ENCODE results near the gene MOGAT2. TPM values are rescaled to one million over a fixed set of nuclear protein-coding genes. Genes with fewer than 3 reads are reported as not detected.

The MOGAT2 gene
- total and polyA plus RNA-seq, 2 of the 13 experiments (the other 11 are each of a cell fraction or from before 2014, with no cell fraction given), result 27.2 to 27.8 TPM

DNA sequence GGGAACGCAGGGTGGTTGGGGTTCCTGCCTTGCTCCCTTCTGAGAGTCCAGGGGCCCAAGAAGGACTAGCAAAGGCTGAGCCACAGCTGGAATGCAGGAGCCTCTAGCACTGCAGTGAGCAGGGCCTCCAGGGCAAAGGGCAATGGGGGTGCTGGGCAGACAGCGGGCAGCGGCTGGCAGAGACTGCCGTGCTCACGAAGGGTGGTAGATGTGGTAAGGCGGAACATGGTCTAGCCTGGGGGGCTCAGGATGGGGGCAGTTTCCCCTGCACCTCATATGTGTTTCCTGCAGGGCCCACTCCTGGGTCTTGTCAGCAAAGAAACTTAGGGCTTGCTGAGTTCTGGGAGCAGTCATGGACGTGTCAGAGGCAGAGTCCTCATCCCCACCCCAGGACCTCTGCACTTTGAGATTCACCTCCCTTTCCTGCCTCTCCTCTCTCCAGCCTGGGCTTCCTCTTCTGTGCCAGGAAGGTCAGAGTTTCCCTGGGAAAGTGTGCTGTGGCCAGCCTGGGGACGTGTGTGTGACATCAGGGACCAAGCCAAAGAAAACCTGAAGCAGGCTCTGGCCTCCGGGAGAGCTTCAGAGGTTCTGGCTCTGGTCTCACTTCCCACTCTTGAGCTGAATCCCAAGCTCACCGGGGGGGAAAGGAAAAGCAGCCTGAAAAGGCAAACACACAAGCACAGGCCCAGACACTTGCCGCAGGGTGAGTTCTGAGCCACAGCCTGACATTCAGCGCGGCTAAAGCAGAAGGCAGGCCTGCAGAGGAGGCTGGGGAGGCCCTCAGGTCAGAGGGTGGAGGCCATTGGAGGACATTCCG, 4.4 kb downstream of the MOGAT2 start (continued):
- TF ChIP-seq MAFF (IDR thresholded peaks at IDR 0.05; ENCODE audit: low read depth, low read length) (no peak), NBN (conservative IDR thresholded peaks at IDR 0.05) (no peak), MIER3 (CRISPR knock-in tag; IDR thresholded peaks at IDR 0.05; ENCODE audit: borderline replicate concordance) (no peak), ZNF3 (CRISPR knock-in tag; IDR thresholded peaks at IDR 0.05) (no peak), ZNF101 (CRISPR knock-in tag; IDR thresholded peaks at IDR 0.05; ENCODE audit: borderline replicate concordance, low read depth) (no peak), PCBP1 (IDR thresholded peaks at IDR 0.05; ENCODE audit: borderline replicate concordance, low read depth, low read length) (no peak), SMC3 (IDR thresholded peaks at IDR 0.05; ENCODE audit: low read length) (no peak), NRL (CRISPR knock-in tag; IDR thresholded peaks at IDR 0.05; ENCODE audit: borderline replicate concordance) (no peak; the same call in 1 of the 2 replicates), ZFP37 (CRISPR knock-in tag; IDR thresholded peaks at IDR 0.05; ENCODE audit: borderline replicate concordance) (no peak), ZNF766 (CRISPR knock-in tag; IDR thresholded peaks at IDR 0.05; ENCODE audit: borderline replicate concordance) (peak; percentile 35; the same call in 1 of the 2 replicates), ZNF780A (CRISPR knock-in tag; IDR thresholded peaks at IDR 0.05) (no peak)
- TF ChIP-seq, protein P1, sequence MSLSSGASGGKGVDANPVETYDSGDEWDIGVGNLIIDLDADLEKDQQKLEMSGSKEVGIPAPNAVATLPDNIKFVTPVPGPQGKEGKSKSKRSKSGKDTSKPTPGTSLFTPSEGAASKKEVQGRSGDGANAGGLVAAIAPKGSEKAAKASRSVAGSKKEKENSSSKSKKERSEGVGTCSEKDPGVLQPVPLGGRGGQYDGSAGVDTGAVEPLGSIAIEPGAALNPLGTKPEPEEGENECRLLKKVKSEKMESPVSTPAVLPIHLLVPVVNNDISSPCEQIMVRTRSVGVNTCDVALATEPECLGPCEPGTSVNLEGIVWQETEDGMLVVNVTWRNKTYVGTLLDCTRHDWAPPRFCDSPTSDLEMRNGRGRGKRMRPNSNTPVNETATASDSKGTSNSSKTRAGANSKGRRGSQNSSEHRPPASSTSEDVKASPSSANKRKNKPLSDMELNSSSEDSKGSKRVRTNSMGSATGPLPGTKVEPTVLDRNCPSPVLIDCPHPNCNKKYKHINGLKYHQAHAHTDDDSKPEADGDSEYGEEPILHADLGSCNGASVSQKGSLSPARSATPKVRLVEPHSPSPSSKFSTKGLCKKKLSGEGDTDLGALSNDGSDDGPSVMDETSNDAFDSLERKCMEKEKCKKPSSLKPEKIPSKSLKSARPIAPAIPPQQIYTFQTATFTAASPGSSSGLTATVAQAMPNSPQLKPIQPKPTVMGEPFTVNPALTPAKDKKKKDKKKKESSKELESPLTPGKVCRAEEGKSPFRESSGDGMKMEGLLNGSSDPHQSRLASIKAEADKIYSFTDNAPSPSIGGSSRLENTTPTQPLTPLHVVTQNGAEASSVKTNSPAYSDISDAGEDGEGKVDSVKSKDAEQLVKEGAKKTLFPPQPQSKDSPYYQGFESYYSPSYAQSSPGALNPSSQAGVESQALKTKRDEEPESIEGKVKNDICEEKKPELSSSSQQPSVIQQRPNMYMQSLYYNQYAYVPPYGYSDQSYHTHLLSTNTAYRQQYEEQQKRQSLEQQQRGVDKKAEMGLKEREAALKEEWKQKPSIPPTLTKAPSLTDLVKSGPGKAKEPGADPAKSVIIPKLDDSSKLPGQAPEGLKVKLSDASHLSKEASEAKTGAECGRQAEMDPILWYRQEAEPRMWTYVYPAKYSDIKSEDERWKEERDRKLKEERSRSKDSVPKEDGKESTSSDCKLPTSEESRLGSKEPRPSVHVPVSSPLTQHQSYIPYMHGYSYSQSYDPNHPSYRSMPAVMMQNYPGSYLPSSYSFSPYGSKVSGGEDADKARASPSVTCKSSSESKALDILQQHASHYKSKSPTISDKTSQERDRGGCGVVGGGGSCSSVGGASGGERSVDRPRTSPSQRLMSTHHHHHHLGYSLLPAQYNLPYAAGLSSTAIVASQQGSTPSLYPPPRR (CRISPR knock-in tag; IDR thresholded peaks at IDR 0.05; ENCODE audit: borderline replicate concordance), result peak; percentile 71; the same call in 1 of the 2 replicates
- TF ChIP-seq, protein P2, sequence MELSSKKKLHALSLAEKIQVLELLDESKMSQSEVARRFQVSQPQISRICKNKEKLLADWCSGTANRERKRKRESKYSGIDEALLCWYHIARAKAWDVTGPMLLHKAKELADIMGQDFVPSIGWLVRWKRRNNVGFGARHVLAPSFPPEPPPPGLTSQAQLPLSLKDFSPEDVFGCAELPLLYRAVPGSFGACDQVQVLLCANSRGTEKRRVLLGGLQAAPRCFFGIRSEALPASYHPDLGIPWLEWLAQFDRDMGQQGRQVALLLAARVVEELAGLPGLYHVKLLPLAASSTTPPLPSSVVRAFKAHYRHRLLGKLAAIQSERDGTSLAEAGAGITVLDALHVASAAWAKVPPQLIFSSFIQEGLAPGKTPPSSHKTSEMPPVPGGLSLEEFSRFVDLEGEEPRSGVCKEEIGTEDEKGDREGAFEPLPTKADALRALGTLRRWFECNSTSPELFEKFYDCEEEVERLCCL (CRISPR knock-in tag; IDR thresholded peaks at IDR 0.05; ENCODE audit: borderline replicate concordance), result no peak; the same call in 1 of the 2 replicates
- TF ChIP-seq, protein P3, sequence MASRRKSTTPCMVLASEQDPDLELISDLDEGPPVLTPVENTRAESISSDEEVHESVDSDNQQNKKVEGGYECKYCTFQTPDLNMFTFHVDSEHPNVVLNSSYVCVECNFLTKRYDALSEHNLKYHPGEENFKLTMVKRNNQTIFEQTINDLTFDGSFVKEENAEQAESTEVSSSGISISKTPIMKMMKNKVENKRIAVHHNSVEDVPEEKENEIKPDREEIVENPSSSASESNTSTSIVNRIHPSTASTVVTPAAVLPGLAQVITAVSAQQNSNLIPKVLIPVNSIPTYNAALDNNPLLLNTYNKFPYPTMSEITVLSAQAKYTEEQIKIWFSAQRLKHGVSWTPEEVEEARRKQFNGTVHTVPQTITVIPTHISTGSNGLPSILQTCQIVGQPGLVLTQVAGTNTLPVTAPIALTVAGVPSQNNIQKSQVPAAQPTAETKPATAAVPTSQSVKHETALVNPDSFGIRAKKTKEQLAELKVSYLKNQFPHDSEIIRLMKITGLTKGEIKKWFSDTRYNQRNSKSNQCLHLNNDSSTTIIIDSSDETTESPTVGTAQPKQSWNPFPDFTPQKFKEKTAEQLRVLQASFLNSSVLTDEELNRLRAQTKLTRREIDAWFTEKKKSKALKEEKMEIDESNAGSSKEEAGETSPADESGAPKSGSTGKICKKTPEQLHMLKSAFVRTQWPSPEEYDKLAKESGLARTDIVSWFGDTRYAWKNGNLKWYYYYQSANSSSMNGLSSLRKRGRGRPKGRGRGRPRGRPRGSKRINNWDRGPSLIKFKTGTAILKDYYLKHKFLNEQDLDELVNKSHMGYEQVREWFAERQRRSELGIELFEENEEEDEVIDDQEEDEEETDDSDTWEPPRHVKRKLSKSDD (CRISPR knock-in tag; IDR thresholded peaks at IDR 0.05; ENCODE audit: low read depth), result 0 out of 2 replicates have a peak, but pooled peaks have one; percentile 56
- TF ChIP-seq, protein P4, sequence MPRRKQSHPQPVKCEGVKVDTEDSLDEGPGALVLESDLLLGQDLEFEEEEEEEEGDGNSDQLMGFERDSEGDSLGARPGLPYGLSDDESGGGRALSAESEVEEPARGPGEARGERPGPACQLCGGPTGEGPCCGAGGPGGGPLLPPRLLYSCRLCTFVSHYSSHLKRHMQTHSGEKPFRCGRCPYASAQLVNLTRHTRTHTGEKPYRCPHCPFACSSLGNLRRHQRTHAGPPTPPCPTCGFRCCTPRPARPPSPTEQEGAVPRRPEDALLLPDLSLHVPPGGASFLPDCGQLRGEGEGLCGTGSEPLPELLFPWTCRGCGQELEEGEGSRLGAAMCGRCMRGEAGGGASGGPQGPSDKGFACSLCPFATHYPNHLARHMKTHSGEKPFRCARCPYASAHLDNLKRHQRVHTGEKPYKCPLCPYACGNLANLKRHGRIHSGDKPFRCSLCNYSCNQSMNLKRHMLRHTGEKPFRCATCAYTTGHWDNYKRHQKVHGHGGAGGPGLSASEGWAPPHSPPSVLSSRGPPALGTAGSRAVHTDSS (CRISPR knock-in tag; conservative IDR thresholded peaks at IDR 0.05), result no peak
- TF ChIP-seq, protein P5, sequence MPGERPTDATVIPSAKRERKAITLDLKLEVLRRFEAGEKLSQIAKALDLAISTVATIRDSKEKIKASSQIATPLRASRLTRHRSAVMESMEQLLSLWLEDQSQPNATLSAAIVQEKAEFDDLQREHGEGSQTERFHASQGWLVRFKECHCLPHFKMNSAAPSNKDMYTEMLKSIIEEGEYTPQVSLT (CRISPR knock-in tag; IDR thresholded peaks at IDR 0.05; ENCODE audit: borderline replicate concordance, low read depth), result no peak
